Measurements from ENCODE around the gene MMP21.
A peak's percentile ranks its signal among the peaks of the same experiment; 100 is the strongest.

MMP21 gene, protein sequence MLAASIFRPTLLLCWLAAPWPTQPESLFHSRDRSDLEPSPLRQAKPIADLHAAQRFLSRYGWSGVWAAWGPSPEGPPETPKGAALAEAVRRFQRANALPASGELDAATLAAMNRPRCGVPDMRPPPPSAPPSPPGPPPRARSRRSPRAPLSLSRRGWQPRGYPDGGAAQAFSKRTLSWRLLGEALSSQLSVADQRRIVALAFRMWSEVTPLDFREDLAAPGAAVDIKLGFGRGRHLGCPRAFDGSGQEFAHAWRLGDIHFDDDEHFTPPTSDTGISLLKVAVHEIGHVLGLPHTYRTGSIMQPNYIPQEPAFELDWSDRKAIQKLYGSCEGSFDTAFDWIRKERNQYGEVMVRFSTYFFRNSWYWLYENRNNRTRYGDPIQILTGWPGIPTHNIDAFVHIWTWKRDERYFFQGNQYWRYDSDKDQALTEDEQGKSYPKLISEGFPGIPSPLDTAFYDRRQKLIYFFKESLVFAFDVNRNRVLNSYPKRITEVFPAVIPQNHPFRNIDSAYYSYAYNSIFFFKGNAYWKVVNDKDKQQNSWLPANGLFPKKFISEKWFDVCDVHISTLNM

DNA sequence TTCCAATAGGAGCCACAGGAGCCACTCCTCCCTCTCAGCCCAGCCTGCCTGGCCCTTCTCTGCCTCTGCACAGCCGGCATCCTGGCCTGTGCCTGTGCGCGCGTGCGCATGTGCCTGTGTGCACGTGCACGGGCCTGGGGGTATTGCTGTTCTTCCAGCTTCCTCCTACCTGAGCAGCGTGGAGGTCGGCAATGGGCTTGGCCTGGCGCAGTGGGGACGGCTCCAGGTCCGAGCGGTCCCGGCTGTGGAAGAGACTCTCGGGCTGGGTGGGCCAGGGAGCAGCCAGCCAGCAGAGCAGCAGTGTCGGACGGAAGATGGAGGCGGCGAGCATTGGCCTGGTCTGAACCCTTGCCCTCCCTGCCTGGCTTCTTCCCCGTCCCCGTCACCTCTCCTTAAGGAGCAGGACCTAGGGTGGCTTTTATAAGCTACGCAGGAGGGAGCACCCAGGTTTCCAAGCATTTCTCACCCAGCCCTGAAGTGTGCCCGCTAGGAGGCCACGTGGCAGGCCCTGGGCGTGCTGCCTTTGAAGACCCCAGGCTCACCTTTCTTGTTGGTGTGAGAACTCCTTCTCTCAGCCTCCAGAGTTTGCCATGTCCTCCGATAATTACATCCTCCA is at the start of gene MMP21:
Gene MMP21, minus strand, starts transcription at position 331 of the 616 bp plus-strand sequence. Its CDS starts 0 bp downstream, at position 331.
- DNase-seq (ENCODE audit: low spot score): no peak

DNA sequence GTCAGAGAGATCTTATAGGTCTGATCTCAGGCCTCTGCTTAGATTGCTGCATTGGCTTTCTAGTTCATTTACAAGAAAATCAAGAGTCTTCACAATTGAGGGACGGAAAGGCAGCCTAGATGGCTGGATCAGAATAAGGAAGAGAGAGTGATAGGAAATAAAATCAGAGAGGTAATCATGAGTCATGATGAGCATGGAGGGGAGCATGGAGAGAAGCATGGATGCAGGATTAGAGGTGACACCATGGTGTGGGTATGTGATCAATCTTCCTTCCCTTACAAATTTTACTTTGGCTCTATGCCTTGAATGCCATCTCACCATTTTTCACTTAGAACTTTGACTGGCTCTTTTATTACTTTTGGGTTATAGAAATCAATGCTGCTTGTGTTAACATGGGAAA is 49.1 kb upstream of the MMP21 start:
- DNase-seq (ENCODE audit: low spot score): no peak

DNA sequence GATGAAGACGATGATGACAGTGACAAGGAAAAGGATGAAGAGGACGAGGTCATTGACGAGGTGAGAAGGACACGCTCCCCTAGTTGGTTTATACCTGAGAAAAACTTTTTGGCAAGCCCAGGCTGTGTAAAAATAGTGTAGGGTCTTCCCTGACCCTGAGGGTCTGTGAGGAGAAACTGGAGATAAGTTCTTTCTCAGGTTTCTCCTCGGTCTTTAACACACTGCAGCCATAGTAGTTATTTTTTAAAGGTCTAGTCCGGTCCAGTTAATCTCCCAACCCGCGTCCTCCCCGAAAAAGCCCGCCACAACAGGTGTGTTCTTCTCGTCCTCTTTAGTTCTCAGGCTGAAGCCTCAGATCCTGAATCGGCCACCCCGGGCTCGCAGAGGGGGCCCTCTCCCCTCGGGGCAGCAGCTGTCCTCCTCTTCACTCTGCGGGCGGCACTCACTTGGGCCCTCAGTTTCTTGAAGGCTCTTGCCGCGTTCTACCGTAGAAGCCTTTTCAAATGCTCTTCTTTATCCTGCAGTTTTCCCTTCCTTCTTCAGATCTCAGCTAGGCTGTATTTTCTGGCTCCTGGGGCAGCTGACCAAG is 48.1 kb upstream of the MMP21 start:
- DNase-seq (ENCODE audit: low spot score): no peak

DNA sequence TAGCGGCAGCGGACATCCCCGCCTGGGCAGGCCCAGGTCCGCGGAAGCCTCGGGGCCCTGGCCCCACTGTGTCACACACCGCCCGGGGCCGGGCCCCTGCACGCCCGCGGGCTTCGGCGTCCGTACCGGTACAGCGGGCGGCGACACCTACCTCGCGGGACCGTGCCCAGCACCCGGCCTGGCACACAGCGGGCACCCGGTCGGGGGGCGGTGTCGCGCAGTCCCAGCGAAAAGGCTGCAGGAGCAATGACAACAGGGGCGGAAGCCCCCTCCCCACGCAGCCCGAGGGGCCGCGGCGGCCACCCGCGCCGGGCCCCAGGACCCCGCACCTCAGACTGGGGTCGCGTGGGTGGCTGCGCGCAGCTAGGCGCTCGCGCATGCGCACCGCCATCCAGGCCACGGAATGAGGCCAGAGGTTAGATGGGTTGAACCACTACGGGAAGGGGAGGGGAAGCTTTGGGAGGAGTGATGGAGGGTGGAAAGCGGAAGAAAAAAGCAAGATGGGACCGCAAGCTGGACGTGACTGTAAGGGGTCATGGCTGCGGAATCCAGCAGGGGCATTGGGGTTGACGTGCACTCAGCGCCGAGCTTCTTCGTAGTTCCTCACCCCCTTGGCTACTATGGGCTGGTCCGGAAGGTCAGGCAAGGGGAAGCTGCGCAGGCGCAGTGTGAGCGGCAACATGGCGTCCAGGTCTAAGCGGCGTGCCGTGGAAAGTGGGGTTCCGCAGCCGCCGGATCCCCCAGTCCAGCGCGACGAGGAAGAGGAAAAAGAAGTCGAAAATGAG is 47.4 kb upstream of the MMP21 start, which contains the start of the genes BCCIP and UROS:
Gene BCCIP, plus strand, starts transcription at position 669 of the 785 bp plus-strand sequence. Its CDS starts 12 bp downstream, at position 681.
Gene UROS, minus strand, starts transcription at position 381 of the 785 bp plus-strand sequence. CDS start 6,759 bp downstream, outside the sequence.
- peak; percentile 85 for DNase-seq (ENCODE audit: low spot score)

DNA sequence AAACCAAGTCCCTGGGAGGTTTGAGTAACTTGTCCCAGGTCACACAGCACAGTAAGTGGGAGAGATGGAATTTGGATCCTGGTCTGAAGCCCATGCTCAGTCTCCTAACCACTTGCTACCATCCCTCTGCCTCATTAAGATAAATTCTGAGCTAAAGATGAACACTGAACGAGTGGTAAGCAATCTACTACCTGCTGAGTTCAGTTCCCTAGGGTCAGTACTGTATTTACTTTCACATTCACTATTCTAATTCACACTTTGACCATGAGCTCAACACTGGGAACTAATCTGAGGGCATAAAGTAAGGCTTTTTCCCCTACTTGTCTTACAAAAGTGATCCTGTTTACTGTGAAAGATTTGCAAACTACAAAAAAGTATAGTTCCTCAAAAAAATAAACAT is 45.1 kb upstream of the MMP21 start:
- no peak for DNase-seq (ENCODE audit: low spot score)

DNA sequence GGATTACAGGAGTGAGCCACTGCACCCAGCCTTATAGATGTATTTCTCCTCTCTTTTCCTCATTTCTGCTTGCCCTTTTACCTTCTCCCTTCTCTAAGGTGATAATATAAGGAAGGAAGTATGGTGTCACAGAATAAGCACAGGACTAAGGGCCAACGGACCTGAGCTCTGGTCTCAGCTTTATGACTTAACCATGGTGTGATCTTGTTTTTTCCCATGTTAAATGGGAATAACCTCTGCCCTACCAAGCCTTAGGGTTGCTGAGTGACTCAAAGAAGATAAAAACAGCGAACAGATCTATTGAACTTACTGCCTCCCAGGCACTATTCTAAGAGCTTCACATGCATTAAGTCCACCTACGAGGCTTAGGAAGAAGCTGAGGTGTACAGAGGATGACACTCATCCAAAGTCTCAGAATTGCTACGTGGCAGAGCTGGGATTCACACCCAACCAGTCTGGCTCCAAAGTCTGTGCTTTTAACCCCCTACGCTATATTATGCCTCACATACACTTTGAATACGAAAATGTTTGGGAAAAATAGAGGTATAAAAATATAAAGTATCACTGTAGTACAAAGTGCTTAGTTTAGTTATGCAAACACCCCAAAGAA is 41.8 kb upstream of the MMP21 start:
- no peak for DNase-seq (ENCODE audit: low spot score)

DNA sequence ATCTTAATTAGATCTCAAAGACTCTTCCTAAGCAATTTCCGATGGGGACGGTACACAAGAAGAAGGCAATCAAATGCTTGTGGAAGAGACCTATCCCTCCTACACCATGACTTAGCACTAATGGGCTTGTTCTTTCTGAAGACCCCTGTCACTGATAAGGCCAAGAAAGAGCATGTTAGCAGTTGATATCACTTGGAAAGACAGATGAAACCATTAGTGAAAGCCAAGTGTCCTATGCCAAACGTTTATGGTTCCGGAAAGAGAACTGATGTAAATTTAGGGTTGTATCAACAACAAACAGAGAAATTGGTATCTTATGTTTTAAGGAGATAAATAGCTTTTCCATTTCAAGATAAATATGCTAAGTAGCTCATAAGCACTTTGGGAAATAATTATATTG is 40.9 kb upstream of the MMP21 start:
- no peak for DNase-seq (ENCODE audit: low spot score)

DNA sequence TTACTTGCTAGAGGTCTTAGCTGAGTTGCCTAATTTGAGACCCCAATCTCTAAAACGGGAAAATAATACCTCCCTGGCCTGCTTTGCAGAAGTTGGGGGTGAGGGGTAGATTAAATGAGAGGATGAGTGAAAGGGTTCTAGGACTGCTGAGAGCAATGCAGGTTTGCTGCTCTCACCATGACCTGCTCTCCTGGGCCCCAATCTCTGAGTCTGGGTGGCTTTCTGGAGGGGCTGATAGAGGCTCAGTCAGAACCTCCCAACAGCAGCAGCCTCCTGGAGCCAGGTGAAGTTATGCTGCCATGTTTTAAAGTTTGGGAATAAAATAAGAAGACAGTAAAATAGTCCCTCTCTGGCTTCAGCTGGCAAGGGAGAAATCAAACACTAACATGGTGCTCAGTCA is 40.1 kb upstream of the MMP21 start:
- no peak for DNase-seq (ENCODE audit: low spot score)

DNA sequence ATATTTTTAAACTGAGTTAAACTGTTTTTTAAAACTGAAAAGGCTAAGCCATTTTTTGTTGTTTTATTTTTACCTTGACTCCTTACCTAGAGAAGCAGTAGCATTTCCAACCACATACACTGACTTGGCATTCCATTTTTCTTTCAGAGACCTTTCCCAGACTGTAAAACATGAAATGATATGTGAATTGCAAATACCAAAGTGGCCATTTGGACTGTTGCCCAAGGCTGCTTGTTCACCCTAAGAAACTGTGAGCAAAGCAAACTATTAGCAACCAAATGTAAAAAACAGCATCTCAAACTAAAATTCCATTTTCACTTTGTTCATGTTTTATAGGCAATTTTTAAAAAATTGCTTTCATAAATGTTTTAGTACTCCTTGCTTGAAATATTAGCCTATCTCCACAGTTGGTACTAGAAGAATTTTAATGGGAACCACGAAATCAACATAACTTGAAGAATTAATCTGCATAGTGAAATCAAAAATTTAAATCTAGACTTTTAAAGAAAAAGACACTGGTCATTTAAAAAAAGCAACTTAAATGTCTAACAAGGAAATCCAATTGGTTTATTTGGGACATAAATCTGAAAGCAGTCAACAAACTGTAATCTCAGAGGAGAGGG is 36.6 kb upstream of the MMP21 start:
- DNase-seq (ENCODE audit: low spot score): no peak

DNA sequence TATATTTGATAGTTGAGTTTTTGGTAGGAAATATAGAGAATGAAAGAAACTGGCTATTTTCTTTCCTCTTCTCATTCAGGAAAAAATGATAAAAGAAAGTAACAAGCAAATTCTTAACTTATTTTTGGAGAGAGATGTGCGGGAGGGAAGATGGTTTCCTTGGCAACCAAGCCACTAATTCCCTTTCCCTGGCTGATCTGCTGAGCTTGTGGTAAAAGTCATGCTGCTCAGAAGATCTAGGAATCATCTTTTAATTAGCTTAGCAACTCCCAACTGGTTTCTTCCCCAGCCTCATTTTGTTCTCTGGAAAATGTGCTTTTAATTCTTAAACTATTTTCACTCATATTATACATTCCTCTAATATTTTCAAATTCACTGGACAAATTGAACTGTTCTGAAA is 35.6 kb upstream of the MMP21 start:
- DNase-seq (ENCODE audit: low spot score): no peak

DNA sequence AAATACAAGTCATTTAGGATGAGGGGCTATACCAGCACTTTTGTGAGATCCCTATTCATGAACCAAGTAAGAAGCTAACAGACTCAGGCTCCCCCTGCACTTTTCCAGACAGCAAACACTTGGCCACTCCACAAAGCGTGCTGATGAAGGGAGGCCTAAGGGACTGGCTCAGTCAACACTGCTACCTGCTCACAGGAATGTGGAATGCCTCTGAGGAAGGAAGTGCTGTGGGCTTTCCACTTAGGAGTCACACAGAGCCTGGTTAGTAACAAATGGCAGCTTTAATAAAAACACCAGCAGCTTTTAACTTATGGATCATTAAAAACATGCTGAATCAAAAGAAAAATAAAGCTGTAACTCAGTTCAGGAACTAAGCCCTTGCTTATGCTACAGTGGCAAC is 32.4 kb upstream of the MMP21 start:
- no peak for DNase-seq (ENCODE audit: low spot score)

DNA sequence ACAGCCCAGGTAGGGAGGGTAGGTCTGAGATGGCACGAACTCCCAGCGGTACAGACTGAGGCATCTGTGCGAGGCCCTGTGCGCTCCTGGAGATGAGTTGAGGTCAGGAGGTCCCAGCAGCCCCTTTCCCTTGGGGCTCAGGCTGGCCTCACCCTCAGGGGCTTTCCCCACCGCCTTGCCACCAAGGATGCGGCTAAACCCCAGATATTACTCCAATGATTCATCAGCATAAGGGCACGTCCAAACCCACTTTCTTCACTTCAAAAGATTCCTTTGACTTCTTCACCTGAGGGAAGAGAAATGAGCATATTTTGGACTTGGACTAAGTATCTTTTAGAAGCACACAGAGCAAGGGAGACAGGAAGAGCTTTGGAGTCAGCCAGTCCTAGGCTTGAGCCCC is 27.1 kb upstream of the MMP21 start:
- no peak for DNase-seq (ENCODE audit: low spot score)

DNA sequence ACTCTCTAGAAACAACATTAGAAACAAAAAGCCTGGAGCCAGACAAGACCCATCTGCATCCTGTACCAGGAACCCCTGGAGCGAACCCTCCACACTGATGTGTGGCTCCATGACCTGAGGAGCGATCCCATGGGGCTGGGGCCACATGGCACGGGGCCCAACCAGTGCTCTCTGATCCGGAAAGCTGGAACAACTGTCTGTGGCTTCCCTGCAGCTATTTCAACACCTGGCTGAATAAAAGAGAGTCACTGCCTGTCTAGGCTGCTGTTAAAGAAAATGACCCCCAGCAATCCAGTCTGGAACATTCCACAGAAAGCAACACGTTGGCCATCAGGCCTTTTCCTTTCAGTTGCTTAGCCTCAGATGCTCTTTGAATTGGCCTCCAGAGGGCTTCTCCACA is 26.5 kb upstream of the MMP21 start:
- no peak for DNase-seq (ENCODE audit: low spot score)

DNA sequence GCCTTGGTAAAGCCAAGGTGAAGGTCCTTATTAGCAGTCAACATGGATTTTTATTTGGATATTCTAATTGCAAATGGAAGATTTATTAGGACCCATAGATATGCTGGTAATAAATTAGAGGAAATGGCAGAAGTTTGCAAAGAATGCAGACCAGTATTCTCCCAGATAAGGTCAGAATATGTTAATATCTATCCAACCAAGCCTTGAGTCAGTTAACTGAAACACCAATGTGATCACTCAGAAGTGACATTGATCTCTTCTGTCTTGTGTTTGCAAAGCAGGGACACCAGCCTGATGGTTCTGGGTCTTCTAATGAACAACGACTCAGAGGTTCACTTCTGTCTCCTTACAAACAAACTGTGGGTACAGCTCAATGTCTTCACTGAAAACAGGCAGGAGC is 26.0 kb upstream of the MMP21 start:
- no peak for DNase-seq (ENCODE audit: low spot score)

DNA sequence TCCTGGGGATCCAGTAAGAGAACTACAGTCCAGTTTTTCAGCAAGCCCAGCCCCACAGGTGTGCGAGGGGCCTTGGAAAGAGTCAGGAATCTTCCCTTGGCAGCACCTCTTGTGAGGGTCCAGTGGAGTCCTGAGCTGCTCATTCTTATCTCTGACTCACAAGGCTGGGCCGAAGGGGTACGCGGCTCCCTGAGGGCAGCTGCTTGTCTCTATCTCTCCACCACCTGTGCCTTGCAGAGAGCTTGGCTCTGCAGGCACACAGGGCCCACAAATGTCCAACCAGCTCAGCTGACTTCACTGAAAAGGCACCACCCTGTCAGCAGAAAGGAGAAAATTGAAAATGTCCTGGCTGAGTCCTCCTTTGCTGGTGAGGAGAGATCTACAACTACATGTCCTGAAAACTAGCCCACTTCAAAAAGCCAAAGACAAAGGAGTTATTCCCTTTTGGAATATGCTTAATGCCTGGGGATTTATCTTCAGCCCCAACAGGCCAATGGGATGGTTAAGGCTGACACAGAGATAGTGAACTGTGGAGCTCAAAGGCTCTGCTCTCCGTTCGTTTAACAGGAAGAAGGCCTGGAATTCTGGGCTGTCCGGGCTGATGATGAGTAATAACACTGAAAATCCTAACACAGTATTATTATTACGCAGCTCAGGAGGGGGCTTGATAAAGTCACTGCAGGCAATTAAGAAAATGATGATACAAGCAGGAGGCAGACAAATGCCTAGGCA is 24.0 kb upstream of the MMP21 start:
- no peak for DNase-seq (ENCODE audit: low spot score)

DNA sequence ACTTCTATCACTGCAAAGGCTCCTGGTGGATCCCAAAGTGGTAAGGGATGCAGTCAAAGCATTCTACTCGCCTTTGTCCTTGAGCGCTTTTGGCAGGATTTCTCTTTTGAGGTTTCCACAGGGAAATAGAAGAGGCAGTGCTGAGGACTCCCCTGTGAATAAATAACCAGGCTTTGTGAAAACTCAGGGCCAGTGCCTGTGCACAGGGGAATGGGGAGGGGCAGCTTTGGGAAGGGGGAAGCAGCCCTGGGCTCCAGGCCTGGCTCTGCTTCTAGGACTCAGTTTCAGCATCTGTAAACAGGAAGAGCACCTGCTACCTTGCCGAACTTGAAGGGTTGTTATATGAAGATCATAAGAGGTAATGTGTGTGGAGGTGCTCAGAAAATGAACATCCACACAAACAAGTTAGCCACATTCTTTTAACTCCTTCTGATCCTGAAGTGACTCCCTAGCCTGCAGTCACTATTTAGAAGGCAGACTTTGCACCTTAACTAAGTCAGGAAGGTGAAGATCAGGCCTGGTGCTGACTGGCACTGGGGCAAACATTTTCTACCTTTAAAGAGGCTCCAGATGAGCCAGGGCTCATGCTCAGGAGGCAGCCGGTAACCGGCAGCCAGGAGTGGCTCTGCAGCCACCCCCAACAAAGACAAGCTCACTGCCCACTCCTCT is 22.5 kb upstream of the MMP21 start:
- DNase-seq (ENCODE audit: low spot score): no peak

DNA sequence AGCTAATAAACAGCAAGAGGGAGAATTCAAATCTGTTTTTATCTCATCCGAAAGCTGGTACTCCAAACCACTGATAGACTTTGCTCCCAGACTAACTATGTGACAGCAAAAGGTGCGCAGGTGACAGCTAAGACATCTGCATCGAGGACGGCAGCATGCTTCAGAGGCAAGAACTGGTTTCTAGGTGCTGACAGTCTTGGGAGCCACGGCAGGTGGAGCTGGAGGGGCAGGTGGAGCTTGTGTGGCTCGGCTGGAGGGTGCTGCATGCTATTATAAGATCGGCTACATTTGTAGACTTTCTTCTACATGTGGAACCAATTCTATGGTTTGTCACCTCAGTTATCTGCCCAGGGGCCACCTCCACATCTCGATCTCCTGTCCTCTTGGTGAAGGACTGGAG is 21.8 kb upstream of the MMP21 start:
- DNase-seq (ENCODE audit: low spot score): no peak

DNA sequence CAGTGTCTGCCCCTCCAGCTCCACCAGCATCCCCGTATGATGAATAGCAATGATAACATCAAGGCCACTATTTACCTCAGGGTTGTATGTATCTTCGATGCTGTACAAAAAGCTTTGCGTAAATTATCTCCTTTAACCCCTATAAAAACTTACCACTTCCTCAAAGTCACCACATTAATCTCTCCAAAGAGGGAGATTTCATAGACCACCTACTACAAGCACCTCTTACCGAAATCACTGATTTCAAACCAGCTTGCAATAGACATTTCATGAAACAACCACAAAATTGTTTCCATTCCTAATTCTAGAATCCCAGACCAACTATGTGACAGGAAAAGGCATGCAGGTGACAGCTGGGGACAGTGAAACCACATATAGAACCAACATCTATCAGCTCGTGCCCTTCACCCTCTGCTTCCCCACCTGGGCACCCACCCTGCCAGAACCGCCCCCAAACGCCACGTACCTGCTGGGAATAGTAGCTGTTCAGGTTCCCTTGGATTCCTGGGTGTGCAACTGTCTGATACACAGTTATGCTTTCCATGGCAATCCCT is 20.1 kb upstream of the MMP21 start:
- DNase-seq (ENCODE audit: low spot score): no peak

DNA sequence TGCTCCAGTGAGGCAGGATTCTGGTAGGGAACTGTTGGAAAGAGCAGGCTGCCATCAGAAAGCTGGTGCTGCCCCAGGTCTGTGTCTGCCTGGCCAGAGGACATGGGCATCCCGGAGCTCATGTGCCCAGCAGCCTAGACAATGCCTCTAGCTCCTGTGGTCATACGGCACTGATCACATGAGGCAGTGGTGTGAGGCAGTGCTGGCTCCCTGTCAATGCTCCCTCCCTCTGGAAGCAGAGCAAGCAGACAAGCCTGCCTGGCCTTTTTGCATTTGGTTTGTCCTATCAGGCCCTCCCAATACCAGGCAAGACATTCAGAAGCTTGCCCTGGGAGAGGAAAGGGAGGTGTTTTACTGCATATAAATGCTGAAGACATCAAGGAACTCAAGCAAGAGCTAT is 19.5 kb upstream of the MMP21 start:
- DNase-seq (ENCODE audit: low spot score): peak; percentile 93

Measured in pons (tissue), 1 donor.